ENCODE measurements around the gene GRAMD1A.

- TF ChIP-seq, protein P1, sequence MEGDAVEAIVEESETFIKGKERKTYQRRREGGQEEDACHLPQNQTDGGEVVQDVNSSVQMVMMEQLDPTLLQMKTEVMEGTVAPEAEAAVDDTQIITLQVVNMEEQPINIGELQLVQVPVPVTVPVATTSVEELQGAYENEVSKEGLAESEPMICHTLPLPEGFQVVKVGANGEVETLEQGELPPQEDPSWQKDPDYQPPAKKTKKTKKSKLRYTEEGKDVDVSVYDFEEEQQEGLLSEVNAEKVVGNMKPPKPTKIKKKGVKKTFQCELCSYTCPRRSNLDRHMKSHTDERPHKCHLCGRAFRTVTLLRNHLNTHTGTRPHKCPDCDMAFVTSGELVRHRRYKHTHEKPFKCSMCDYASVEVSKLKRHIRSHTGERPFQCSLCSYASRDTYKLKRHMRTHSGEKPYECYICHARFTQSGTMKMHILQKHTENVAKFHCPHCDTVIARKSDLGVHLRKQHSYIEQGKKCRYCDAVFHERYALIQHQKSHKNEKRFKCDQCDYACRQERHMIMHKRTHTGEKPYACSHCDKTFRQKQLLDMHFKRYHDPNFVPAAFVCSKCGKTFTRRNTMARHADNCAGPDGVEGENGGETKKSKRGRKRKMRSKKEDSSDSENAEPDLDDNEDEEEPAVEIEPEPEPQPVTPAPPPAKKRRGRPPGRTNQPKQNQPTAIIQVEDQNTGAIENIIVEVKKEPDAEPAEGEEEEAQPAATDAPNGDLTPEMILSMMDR (IDR thresholded peaks at IDR 0.05) = no peak
- TF ChIP-seq ZFX (IDR thresholded peaks at IDR 0.05; ENCODE audit: borderline replicate concordance) = no peak
These were observed 38.7 kb downstream of the GRAMD1A start for GRCh38 chr19:35038623-35039512.

Data from 22Rv1 (cell line).